GM21723 (cell line): ENCODE measurements around the gene HOXC9.

ENCODE experiments used
- ATAC-seq: cut with Tn5 transposase; IDR thresholded peaks from one replicate; pipeline ENCODE4 v1.9.1; 2021; ENCODE audit warnings: mild to moderate bottlenecking, moderate library complexity; ENCODE audit not compliant: unreplicated experiment

Gene HOXC9

DNA sequence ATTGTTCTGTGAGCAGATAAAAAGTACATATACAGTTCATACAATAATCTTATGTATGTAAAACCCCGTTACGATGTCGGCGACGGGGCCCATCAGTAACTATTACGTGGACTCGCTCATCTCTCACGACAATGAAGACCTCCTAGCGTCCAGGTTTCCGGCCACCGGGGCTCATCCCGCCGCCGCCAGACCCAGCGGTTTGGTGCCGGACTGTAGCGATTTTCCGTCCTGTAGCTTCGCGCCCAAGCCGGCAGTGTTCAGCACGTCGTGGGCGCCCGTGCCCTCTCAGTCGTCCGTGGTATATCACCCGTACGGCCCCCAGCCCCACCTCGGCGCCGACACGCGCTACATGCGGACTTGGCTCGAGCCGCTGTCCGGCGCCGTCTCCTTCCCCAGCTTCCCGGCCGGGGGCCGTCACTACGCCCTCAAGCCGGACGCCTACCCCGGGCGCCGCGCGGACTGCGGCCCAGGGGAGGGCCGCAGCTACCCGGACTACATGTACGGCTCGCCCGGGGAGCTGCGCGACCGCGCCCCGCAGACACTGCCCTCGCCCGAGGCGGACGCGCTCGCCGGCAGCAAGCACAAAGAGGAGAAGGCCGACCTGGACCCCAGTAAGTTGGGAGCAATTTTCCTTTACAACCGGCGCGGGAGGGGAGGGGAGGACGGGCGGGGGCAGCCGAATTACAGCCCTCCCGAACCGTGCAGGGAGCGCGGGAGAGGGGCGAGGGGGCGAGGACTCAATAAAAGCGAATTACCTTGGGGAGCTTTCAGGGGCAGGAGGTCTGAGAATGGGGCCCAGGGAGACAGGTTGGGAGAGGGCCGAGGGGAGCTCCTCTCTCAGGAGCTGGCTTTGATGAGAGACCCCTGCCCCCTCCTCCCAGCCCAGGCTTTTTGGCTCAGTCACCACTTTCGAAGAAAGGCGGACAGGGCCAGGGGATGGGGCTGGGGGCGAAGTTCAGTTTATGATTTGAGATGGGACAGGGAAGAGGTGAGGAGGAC is at the start of gene HOXC9:
Gene HOXC9 (plus strand): TSS at position 46 of the 999 bp plus-strand sequence. CDS start 28 bp downstream, at position 74.
- no peak for ATAC-seq

DNA sequence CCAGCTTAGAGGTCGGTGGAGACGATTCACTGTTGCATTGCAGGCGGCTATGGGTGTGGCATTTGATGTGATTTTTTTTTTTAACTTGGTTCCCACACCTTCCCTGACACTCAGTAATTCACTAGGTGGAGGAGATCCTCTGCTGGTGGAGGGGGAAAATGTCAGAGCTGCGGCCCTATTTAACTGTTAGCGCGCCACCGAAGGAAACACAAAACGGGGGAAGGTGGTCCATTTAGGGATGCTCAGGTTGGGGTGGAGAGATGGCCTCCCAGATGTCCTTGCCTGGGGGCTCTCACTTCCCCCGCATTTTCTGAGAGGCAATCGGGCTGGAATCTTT is 49.6 kb upstream of the HOXC9 start:
- no peak for ATAC-seq

DNA sequence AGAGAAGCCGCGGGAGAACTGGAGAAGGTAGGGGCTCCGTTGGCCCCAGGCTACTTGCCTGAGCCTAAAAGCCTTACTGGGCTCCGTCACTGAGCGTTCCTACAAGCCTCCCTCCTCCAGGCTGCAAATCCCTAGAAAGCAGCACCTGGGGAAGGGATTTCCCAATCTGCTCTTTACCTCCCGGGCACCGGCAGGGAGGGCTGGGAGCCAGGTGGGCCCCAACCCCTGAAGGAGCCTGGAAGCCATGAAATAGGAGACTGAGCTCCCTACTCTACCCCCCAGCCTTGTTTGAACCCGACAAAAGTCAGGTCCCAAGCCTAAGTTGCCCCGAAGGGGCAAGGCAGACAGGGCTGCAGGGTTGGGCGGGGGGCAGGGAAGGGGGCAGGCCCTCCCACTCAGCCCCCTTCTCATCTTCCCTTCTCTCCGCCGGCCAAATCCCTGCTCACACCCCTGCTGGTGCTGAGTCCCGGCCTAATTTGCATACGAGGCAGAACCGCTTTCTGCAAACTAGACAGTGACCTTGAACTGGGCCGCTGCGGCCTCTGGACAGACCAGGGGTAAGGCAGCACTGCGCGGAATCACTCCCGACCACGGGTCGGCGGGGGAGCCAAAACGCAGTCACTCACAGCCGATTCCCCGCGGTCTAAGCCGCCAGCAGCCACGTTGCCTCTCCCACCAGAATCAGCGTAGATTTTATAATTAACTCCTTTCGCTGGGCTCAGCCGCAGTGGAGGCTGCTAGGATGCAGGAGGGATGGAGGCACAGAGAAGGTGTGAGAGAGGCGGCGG is 49.0 kb upstream of the HOXC9 start:
- ATAC-seq: no peak

DNA sequence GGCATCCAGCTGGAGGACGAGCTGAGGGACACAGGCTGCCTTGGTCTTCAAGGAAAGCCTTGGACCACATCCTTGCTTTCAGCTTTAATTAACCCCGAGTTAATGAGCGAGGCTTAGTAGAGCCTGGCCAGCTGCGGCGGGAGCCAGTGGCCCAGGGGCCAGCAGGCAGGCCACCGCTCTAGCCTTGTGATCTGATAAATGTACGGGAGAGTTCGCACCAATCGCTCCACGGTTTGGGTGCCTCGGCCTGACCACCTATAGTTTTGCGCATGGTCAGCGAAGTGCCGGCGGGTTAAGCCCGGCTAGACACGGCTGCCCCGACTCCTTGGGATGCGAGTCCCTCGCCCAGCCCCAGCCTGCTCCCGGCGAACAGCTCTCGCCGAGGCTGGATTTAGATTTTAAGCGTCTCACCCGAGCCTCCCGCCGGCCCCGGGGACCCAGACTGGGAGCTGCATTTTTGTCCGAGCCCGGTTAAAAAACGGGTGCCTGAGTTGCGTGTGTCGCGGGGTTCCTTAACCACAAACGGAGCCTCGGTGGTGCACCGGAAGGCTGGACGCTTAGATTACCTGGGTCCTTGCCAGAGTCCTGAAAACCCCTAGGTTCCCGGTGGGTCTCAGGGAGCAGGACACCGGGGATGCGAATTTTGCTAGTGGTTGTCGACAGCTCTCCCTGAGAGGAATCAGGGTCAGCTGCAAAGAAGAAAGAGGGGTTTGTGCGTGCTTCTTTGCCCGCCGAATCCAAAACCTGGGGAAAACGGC is 48.2 kb upstream of the HOXC9 start:
- ATAC-seq: no peak

DNA sequence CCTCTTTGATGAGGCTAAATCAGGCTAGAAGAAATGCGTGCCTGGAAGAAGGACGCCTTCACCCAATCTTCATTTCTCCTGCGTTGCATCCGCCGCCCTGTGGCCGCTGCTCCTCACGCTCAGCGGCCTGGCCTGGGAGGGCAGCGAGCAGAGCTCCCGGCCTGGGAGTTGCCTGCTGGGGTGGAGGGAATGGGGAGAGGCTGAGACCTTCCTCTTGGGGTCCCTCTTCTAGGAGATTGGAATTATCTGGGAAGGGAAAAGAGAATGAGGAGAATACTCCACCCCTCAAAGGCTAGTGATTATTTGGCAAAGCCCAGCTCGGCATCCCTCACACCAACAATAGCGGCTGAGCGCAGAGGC is 47.6 kb upstream of the HOXC9 start:
- no peak for ATAC-seq

GRCh38 chr12:53952871-53953734 is 46.9 kb upstream of the HOXC9 start:
- ATAC-seq: no peak

- ATAC-seq: no peak
These were observed 45.9 kb upstream of the HOXC9 start for GRCh38 chr12:53953831-53954693.

DNA sequence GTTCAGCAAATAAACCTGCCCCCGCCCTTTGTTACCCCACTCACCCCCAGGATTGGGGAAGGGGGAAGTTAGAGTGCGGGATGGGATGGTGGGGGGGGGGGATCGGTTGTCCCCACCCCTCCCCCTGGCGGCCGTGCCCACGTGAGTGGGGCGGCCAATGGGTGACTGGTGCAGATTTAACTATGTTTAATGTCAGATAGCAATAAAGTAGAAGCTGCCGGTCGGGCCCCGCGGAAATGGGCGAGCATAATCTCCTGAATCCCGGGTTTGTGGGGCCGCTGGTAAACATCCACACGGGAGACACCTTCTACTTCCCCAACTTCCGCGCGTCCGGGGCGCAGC is 45.3 kb upstream of the HOXC9 start, which contains the start of gene HOXC12:
Gene HOXC12 (plus strand): TSS at position 210 of the 342 bp plus-strand sequence. CDS start 27 bp downstream, at position 237.
- no peak for ATAC-seq

DNA sequence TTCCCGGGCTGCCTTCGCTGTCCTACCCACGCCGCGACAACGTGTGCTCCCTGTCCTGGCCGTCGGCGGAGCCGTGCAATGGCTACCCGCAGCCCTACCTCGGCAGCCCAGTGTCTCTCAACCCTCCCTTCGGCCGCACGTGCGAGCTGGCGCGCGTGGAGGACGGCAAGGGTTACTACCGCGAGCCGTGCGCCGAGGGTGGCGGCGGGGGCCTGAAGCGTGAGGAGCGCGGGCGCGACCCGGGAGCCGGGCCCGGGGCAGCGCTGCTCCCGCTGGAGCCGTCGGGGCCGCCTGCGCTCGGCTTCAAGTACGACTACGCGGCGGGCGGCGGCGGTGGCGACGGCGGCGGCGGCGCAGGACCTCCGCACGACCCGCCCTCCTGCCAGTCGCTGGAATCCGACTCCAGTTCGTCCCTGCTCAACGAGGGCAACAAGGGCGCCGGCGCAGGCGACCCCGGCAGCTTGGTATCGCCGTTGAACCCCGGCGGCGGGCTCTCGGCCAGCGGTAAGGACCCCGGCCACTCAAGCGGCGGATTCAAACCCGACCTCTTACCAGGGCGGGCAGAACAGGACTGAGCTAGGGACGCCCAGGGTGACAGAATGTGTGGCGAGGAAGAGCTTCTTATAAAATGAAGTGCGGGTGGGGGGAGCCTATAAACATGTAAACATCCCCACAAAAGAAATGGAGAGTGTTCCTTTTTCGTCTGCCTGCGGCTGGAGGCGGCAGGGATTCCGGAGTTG is 44.8 kb upstream of the HOXC9 start:
- ATAC-seq: no peak

DNA sequence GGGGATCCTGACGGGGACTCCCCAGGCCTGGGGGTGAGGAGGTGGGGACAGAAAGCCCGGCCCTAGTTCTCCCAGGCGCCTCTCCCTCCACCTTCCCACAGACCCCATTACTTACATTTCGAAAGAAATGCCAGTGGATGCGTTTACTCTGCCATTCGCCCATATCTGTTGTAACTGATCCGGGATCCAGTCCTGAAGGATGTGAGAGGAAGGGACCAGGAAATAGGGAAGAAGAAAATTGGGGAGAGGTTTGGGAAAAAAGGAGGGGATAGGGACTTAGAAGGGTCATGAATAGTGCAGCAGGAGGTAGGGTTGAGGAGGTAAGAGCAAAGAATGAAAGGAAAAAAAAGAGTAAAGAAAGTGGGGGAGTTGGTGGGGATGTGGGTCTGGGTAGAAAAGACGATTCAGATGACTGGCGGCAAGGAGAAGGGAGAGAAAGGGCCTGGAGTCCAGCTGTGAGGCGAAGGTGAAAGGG is 44.1 kb upstream of the HOXC9 start:
- ATAC-seq: no peak

GRCh38 chr12:53956251-53956887 is 43.6 kb upstream of the HOXC9 start:
- ATAC-seq: no peak

DNA sequence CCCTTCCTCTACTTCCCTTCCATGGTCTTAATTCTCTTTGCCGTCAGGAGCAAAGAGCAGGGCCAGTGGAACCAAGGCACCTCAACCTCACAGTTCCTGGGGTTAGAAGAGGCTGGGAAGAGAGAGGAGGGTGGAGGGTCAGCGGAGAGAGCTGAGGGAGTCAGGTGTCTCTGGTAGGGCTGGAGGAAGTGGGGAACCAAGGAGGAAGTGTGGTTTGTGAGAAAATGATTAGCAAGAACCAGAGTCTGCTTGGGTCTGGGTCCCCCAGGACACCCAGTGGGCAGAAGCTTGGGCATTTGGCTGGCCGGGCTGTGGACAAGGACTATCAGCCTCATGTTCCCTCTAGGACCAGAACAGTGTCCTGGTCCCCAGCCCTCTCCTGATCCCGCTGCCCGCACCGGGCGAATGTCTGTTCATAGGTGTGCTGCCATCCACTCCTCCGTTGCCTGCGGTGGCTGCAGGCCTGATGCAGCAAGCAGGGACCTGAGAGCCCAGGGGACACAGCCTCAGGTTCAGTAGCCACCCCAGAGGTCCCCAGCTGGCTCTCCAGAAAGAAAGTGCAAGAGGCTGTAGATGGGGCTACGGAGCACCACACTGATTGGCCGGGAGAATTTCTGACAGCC is 42.9 kb upstream of the HOXC9 start:
- ATAC-seq: no peak

- ATAC-seq: no peak
These were observed 41.8 kb upstream of the HOXC9 start for GRCh38 chr12:53958128-53958527.

- no peak for ATAC-seq
These were observed 40.6 kb upstream of the HOXC9 start for GRCh38 chr12:53959314-53959713.

- ATAC-seq: no peak
These were observed 39.6 kb upstream of the HOXC9 start for GRCh38 chr12:53960187-53961024.

DNA sequence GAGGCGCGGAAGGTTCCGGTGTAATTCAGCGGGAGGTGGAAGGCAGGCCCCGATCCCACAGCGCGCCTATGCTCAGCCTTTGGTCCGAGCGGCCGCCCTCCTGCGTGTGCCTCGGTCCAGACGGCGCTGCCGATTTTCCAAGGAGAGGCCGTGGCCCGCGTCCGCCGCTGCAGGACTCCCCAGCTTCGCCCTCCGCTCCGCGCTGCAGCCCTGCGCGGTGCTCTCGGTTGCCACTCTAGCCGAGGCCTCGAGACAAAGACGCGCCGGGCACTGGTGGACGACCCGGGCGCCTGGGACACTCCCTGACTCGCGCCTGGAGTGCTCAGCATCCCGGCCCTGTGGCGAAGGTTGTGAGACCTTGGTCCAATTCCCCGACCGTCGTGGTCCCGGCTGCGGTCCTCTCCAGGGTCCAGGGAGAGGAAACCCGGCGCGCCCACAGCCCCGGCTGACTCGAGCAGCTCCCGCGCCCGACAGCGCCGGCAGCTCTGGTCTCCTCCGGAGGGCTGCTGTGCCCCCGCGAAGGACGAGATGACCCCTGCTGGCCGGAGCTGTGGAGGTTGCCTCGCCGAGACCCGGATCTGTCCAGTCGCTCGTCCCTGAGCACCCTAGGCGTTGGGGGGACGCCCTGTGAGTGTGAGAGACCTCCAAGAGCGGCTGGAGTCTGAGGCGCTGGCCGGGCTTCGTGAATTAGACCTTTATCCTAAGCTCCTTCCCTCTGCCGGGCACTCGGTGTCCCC is 38.8 kb upstream of the HOXC9 start:
- no peak for ATAC-seq
